AG09319 (cell line): Measurements from ENCODE around the gene C4B.
"Not testable (repeated sequence)": the region's sequence is repeated elsewhere in the genome, so short reads cannot be mapped to it uniquely, and the experiment has no call there.

Source experiments
- DNase-seq: peaks from one replicate; pipeline ENCODE4 v3.0.0-alpha.2; 2010; ENCODE audit warnings: low read depth; ENCODE audit errors: extremely low read depth
- TF ChIP-seq, protein P1 (sequence below): IDR thresholded peaks from 2 replicates; pipeline ENCODE4 v1.5.1; 2011; ENCODE audit warnings: low read depth, mild to moderate bottlenecking, inconsistent platforms, low read length, moderate library complexity

The C4B gene

GRCh38 chr6:32014547-32014946, at the start of gene C4B:
Gene C4B (plus strand): TSS chr6:32014795. CDS start chr6:32014846, 51 bp downstream.
- not testable (repeated sequence) for DNase-seq

GRCh38 chr6:31965700-31966099, 48.9 kb upstream of the C4B start:
- DNase-seq = no peak

DNA sequence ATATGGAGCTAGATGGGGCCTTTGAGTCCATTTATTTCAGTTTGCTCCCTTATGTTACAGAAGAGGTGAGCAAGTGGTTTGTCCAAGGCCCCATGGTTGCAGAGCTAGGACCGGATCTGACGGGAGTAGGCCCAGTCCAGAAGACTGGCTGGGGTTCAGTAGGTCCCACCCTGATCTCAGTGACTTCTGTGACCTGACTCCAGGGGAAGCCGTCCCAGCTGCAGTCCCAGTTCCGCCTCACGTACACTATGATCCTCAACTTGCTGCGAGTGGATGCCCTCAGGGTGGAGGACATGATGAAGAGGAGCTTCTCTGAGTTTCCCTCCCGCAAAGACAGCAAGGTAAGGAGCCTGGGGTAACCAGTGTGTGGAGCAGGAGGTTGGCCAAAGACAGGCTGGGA, 48.1 kb upstream of the C4B start:
- TF ChIP-seq, protein P1, sequence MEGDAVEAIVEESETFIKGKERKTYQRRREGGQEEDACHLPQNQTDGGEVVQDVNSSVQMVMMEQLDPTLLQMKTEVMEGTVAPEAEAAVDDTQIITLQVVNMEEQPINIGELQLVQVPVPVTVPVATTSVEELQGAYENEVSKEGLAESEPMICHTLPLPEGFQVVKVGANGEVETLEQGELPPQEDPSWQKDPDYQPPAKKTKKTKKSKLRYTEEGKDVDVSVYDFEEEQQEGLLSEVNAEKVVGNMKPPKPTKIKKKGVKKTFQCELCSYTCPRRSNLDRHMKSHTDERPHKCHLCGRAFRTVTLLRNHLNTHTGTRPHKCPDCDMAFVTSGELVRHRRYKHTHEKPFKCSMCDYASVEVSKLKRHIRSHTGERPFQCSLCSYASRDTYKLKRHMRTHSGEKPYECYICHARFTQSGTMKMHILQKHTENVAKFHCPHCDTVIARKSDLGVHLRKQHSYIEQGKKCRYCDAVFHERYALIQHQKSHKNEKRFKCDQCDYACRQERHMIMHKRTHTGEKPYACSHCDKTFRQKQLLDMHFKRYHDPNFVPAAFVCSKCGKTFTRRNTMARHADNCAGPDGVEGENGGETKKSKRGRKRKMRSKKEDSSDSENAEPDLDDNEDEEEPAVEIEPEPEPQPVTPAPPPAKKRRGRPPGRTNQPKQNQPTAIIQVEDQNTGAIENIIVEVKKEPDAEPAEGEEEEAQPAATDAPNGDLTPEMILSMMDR = no peak
- no peak for DNase-seq

More at GRCh38 chr6:31965700-31966099, 48.9 kb upstream of the C4B start:
- TF ChIP-seq, protein P1 = no peak

GRCh38 chr6:31966997-31967925, 47.3 kb upstream of the C4B start:
- no peak for DNase-seq
- TF ChIP-seq, protein P1 = no peak

- no peak for DNase-seq
- TF ChIP-seq, protein P1 = no peak
These were observed 46.7 kb upstream of the C4B start for GRCh38 chr6:31967926-31968320.

DNA sequence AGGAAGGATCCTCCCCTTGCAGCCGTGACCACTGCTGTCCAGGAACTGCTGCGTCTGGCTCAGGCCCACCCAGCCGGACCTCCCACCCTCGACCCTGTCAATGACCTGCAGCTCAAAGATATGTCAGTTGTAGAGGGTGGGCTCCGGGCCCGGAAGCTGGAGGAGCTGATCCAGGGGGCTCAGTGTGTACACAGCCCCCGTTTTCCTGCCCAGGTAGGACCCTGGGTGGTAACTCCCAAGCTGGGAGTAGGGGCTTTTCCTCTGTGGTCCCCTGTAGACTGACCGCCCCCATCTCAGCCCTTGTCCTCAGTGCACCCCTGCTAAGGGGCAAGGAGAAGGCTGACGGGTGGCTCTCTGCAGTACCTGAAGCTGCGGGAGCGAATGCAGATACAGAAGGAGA, 46.3 kb upstream of the C4B start:
- no peak for DNase-seq
- TF ChIP-seq, protein P1 = no peak

DNA sequence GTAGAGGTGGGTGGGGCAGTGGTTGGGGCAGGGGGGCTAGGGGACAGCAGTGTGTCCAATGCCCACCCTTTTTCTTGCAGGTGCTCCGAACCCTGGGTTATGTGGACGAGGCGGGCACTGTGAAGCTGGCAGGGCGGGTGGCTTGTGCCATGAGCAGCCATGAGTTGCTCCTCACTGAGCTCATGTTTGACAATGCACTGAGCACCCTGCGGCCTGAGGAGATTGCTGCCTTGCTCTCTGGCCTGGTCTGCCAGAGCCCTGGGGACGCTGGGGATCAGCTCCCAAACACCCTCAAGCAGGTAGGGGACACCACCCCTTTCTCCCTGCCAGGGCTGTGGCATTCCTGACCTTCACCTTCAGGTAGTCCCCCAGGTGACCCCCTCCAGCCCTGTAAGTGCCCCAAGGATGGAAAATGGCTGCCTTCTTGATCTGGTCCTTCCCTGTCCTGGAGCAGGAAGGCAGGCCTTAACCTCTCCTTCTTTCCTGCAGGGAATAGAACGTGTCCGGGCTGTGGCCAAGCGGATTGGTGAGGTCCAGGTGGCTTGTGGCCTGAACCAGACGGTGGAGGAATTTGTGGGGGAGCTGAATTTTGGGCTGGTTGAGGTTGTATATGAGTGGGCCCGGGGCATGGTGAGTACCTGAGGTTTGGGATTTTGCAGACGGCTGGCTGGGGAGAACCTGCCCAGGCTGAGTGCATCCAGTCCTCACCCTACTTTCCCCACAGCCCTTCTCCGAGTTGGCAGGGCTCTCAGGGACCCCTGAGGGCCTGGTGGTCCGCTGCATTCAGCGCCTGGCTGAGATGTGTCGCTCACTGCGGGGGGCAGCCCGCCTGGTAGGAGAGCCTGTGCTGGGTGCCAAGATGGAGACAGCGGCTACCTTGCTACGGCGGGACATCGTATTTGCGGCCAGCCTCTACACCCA, 45.5 kb upstream of the C4B start:
- TF ChIP-seq, protein P1 = no peak
- DNase-seq = no peak
